Keratinocyte (primary cell): ENCODE measurements around the gene PCDHB6.

Source experiments
- CTCF ChIP-seq, 3 experiments: IDR thresholded peaks in 1 of 3; conservative IDR thresholded peaks in 1 of 3; optimal IDR thresholded peaks in 1 of 3; 2 replicates in 2 of 3; 3 replicates in 1 of 3; pipeline versions ENCODE3 to v1.5.1; 2011; ENCODE audit warnings: low read length in 3 of 3, mild to moderate bottlenecking in 3 of 3, moderate library complexity in 2 of 3, control low read depth in 1 of 3, inconsistent platforms in 1 of 3; ENCODE audit not compliant: insufficient read depth in 2 of 3; ENCODE audit errors: extremely low read depth in 1 of 3
- EZH2 ChIP-seq: IDR thresholded peaks from one replicate; pipeline ENCODE4 v1.6.1; 2012; ENCODE audit warnings: inconsistent platforms, mild to moderate bottlenecking, low read length, moderate library complexity

- no peak for TF ChIP-seq CTCF (optimal IDR thresholded peaks at IDR 0.05 in 1 of 3, IDR thresholded peaks at IDR 0.05 in 1 of 3, conservative IDR thresholded peaks at IDR 0.05 in 1 of 3; ENCODE audit: extremely low read depth in 1 of 3, insufficient read depth in 2 of 3, low read length in 3 of 3)
- no peak for TF ChIP-seq EZH2
Measured at GRCh38 chr5:141150224-141150992, 551 bp downstream of the PCDHB6 start.
